A549 (cell line): ENCODE results near the gene PI16. TPM values are rescaled to one million over a fixed set of nuclear protein-coding genes. Genes with fewer than 3 reads are reported as not detected.

Experiments used
- ATAC-seq, 2 experiments: fragments of 200-7000 bp in 1 of 2; fragments of >200 bp in 1 of 2; cut with Nextera tagmentation in 1 of 2; cut with Tn5 transposase in 1 of 2; 3 replicates each; pipeline versions ENCODE4 v1.8.0 to v1.9.1; 2018 to 2020; ENCODE audit warnings: mild to moderate bottlenecking in 1 of 2, moderate library complexity in 1 of 2
- CTCF ChIA-PET: fragments of 300-600 bp; sonication (Branson Sonifier 250); formaldehyde crosslinking; extraction: SDS; loops from one replicate; lab custom pipeline; 2021; ENCODE audit warnings: antibody characterized with exemption, inconsistent platforms; lab: Yijun Ruan, JAX
- POLR2A ChIA-PET: fragments of 350-600 bp; formaldehyde crosslinking; extraction: SDS; loops from one replicate; lab custom pipeline; 2021; ENCODE audit warnings: antibody characterized with exemption, inconsistent platforms; lab: Yijun Ruan, JAX
- DNase-seq, 2 experiments: peaks; one replicate each; pipeline versions ENCODE4 v3.0.0 to v3.0.0-alpha.2; 2011 to 2016; ENCODE audit warnings: low read depth in 1 of 2, low spot score in 1 of 2
- FAIRE-seq: peaks from 2 replicates; lab custom pipeline; 2011; peaks lifted over from hg19 to GRCh38; lab: Jason Lieb, UNC
- H3K27ac ChIP-seq, 2 experiments: fragments of >200 bp; sonication (Bioruptor Twin); formaldehyde crosslinking; 3 replicates each; pipeline ENCODE4 v1.5.1; 2016 to 2017
- H3K4me1 ChIP-seq: fragments of >200 bp; sonication (Bioruptor Twin); formaldehyde crosslinking; 3 replicates; pipeline ENCODE4 v1.6.1; 2016
- H3K4me2 ChIP-seq: fragments of >200 bp; sonication (Bioruptor Twin); formaldehyde crosslinking; 3 replicates; pipeline ENCODE4 v1.6.1; 2016
- H3K4me3 ChIP-seq: fragments of >200 bp; sonication (Bioruptor Twin); formaldehyde crosslinking; 3 replicates; pipeline ENCODE4 v1.5.1; 2016
- H3K9me3 ChIP-seq: fragments of >200 bp; sonication (Bioruptor Twin); formaldehyde crosslinking; 3 replicates; pipeline ENCODE4 v1.6.1; 2016
- CBX2 ChIP-seq: fragments of 200-600 bp; sonication (generic); IDR thresholded peaks from 2 replicates; pipeline ENCODE4 v1.6.1; 2016; ENCODE audit warnings: low read depth, mild to moderate bottlenecking, borderline replicate concordance
- EP300 ChIP-seq, 2 experiments: fragments of >200 bp; sonication (Bioruptor Twin); formaldehyde crosslinking; IDR thresholded peaks; 2 replicates in 1 of 2; 3 replicates in 1 of 2; pipeline ENCODE4 v1.6.1; 2016 to 2017
- ESRRA ChIP-seq: fragments of 150-350 bp; IDR thresholded peaks from 2 replicates; pipeline ENCODE4 v1.6.1; 2014; ENCODE audit warnings: mild to moderate bottlenecking, low read length, borderline replicate concordance
- FOSB ChIP-seq: fragments of 250-450 bp; sonication (Bioruptor Pico); IDR thresholded peaks from 2 replicates; pipeline ENCODE4 v1.5.0; 2020; ENCODE audit warnings: mild to moderate bottlenecking, moderate library complexity
- HDAC2 ChIP-seq: fragments of 200-600 bp; sonication (generic); IDR thresholded peaks from 2 replicates; pipeline ENCODE4 v1.6.1; 2016
- HEYL ChIP-seq: fragments of 250-450 bp; sonication (Bioruptor Pico); IDR thresholded peaks from 2 replicates; pipeline ENCODE4 v1.8.0; 2021; ENCODE audit warnings: mild to moderate bottlenecking, moderate library complexity
- HOXA7 ChIP-seq: fragments of 250-450 bp; sonication (Bioruptor Pico); IDR thresholded peaks from 2 replicates; pipeline ENCODE4 v1.5.0; 2020; ENCODE audit warnings: mild to moderate bottlenecking, moderate library complexity
- HOXB13 ChIP-seq: fragments of 250-450 bp; sonication (Bioruptor Pico); IDR thresholded peaks from 2 replicates; pipeline ENCODE4 v1.5.0; 2020; ENCODE audit warnings: low read depth, mild to moderate bottlenecking, moderate library complexity
- HOXB5 ChIP-seq: fragments of 250-450 bp; sonication (Bioruptor Pico); IDR thresholded peaks from 2 replicates; pipeline ENCODE4 v1.5.0; 2020; ENCODE audit warnings: mild to moderate bottlenecking, moderate library complexity
- KDM5A ChIP-seq: fragments of 200-600 bp; sonication (generic); IDR thresholded peaks from 2 replicates; pipeline ENCODE4 v1.6.1; 2016; ENCODE audit warnings: antibody characterized with exemption, mild to moderate bottlenecking
- MAFK ChIP-seq: fragments of 450-650 bp; IDR thresholded peaks from 2 replicates; pipeline ENCODE4 v1.6.1; 2014; ENCODE audit not compliant: partially characterized antibody
- NFE2L2 ChIP-seq: fragments of 150-350 bp; conservative IDR thresholded peaks from 2 replicates; pipeline ENCODE4 v1.6.1; 2014; ENCODE audit warnings: low read length
- PHF8 ChIP-seq: fragments of 200-600 bp; sonication (generic); IDR thresholded peaks from 2 replicates; pipeline ENCODE4 v1.6.1; 2016; ENCODE audit warnings: low read depth, mild to moderate bottlenecking, antibody characterized with exemption, moderate library complexity, borderline replicate concordance
- RFX5 ChIP-seq: fragments of 450-650 bp; IDR thresholded peaks from 2 replicates; pipeline ENCODE4 v1.7.1; 2014; ENCODE audit warnings: antibody characterized with exemption, mild to moderate bottlenecking, moderate library complexity
- RNF2 ChIP-seq: fragments of 200-600 bp; sonication (generic); IDR thresholded peaks from 2 replicates; pipeline ENCODE4 v1.6.1; 2016; ENCODE audit warnings: low read depth, mild to moderate bottlenecking, antibody characterized with exemption, moderate library complexity, borderline replicate concordance
- SMC3 ChIP-seq: fragments of >200 bp; sonication (Bioruptor Twin); formaldehyde crosslinking; IDR thresholded peaks from 3 replicates; pipeline ENCODE4 v1.6.1; 2018; ENCODE audit warnings: inconsistent platforms
- SREBF2 ChIP-seq: fragments of 450-650 bp; IDR thresholded peaks from 2 replicates; pipeline ENCODE4 v1.6.1; 2014; ENCODE audit warnings: mild to moderate bottlenecking, moderate library complexity
- TP53 ChIP-seq: fragments of 250-450 bp; sonication (Bioruptor Pico); IDR thresholded peaks from 2 replicates; pipeline ENCODE4 v1.5.0; 2021; ENCODE audit warnings: mild to moderate bottlenecking, moderate library complexity
- ZC3H11A ChIP-seq: fragments of 450-650 bp; IDR thresholded peaks from 2 replicates; pipeline ENCODE4 v1.6.1; 2014; ENCODE audit warnings: antibody characterized with exemption, mild to moderate bottlenecking
- ZFP36 ChIP-seq: fragments of 450-650 bp; IDR thresholded peaks from 2 replicates; pipeline ENCODE4 v1.6.1; 2014; ENCODE audit warnings: borderline replicate concordance; ENCODE audit not compliant: partially characterized antibody
- ZNF302 ChIP-seq: fragments of 250-450 bp; sonication (Bioruptor Pico); IDR thresholded peaks from 2 replicates; pipeline ENCODE4 v1.9.0; 2021; ENCODE audit warnings: inconsistent platforms, mild to moderate bottlenecking, moderate library complexity
- ZSCAN20 ChIP-seq: fragments of 250-450 bp; sonication (Bioruptor Pico); IDR thresholded peaks from 2 replicates; pipeline ENCODE4 v1.8.0; 2022; ENCODE audit warnings: mild to moderate bottlenecking, moderate library complexity
- WGBS: methylation state at CpG from one replicate; pipeline ENCODE4 v1.1.6; 2017; ENCODE audit errors: missing lambda C conversion rate; 5-methylcytosine and 5-hydroxymethylcytosine counted together
- polyA plus RNA-seq, 4 experiments: library from polyadenylated mRNA; depleted of rRNA in 3 of 4; stranded (reverse); fragments of >200 nt; fragmentation: RNase III in 1 of 4; extraction: RNeasy Plus Mini Kit Qiagen cat#74134 plus additional on column Dnase treatment in 1 of 4; gene quantifications; 2 replicates in 3 of 4; 3 replicates in 1 of 4; pipeline ENCODE4 v1.2.3, GENCODE V29; 2011 to 2017
- TF ChIP-seq, protein P1 (sequence below): IDR thresholded peaks from 2 replicates; pipeline ENCODE4 v1.6.1; 2012
- TF ChIP-seq, protein P2 (sequence below): fragments of >200 bp; sonication (Bioruptor Twin); formaldehyde crosslinking; IDR thresholded peaks from 3 replicates; pipeline ENCODE4 v1.6.1; 2016
- TF ChIP-seq, protein P3 (sequence below): fragments of 450-650 bp; IDR thresholded peaks from 2 replicates; pipeline ENCODE4 v1.6.1; 2014; ENCODE audit warnings: antibody characterized with exemption
- TF ChIP-seq, protein P4 (sequence below): fragments of 250-450 bp; sonication (Bioruptor Pico); IDR thresholded peaks from 2 replicates; pipeline ENCODE4 v1.5.0; 2020; ENCODE audit warnings: low read depth, mild to moderate bottlenecking, moderate library complexity

PI16 gene
- polyA plus RNA-seq, 2 of the 4 experiments (the other 2 are of a cell fraction), result not detected

DNA sequence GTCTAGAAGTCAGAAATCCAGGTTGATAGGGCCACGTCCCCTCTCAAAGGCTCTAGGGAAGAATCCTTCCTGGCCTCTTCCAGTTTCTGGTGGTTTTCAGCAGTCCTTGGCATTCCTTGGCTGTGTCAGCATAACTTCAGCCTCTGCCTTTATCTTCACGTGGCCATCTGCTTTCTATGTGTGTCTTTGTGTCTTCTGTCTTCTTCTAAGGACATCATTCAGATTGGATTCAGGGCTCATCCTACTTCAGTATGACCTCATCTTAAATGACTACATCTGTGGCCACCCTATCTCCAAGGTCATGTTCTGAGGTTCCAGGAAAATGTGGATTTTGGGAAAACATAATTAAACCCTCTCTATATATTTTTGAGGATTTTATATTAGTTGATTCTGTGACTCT, 45.8 kb upstream of the PI16 start:
- ATAC-seq, result no peak
- H3K27ac ChIP-seq, result no peak overlapping the region
- ChIA-PET POLR2A (no interaction called here), CTCF (interaction anchor here (1.5 kb wide), 1 partner anchor 143 kb away, joined by 3 read pairs; no protein-coding TSS in a partner anchor)
- FAIRE-seq, result no peak
- H3K9me3 ChIP-seq, result no peaks in the 10 kb centered on the region
- H3K4me3 ChIP-seq, result no peak overlapping the region
- H3K4me2 ChIP-seq, result no peak overlapping the region
- 75% methylated on average over 2 of the region's 2 CpGs for WGBS
- peaks cover 4% of the 10 kb centered on the region for H3K4me1 ChIP-seq
- no peak for DNase-seq
- no peak for TF ChIP-seq RNF2
- TF ChIP-seq PHF8, result no peak
- TF ChIP-seq SMC3, result no peak
- TF ChIP-seq RFX5, result no peak
- TF ChIP-seq, protein P1, sequence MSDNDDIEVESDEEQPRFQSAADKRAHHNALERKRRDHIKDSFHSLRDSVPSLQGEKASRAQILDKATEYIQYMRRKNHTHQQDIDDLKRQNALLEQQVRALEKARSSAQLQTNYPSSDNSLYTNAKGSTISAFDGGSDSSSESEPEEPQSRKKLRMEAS, result no peak
- no peak for TF ChIP-seq HOXB5 (CRISPR knock-in tag)
- TF ChIP-seq ESRRA, result no peak
- no peak for TF ChIP-seq SREBF2
- TF ChIP-seq MAFK, result no peak
- TF ChIP-seq, protein P2, sequence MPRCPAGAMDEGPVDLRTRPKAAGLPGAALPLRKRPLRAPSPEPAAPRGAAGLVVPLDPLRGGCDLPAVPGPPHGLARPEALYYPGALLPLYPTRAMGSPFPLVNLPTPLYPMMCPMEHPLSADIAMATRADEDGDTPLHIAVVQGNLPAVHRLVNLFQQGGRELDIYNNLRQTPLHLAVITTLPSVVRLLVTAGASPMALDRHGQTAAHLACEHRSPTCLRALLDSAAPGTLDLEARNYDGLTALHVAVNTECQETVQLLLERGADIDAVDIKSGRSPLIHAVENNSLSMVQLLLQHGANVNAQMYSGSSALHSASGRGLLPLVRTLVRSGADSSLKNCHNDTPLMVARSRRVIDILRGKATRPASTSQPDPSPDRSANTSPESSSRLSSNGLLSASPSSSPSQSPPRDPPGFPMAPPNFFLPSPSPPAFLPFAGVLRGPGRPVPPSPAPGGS, result no peak
- TF ChIP-seq, protein P3, sequence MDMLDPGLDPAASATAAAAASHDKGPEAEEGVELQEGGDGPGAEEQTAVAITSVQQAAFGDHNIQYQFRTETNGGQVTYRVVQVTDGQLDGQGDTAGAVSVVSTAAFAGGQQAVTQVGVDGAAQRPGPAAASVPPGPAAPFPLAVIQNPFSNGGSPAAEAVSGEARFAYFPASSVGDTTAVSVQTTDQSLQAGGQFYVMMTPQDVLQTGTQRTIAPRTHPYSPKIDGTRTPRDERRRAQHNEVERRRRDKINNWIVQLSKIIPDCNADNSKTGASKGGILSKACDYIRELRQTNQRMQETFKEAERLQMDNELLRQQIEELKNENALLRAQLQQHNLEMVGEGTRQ, result no peak
- TF ChIP-seq CBX2, result no peak
- TF ChIP-seq HEYL (CRISPR knock-in tag), result no peak
- TF ChIP-seq, protein P4, sequence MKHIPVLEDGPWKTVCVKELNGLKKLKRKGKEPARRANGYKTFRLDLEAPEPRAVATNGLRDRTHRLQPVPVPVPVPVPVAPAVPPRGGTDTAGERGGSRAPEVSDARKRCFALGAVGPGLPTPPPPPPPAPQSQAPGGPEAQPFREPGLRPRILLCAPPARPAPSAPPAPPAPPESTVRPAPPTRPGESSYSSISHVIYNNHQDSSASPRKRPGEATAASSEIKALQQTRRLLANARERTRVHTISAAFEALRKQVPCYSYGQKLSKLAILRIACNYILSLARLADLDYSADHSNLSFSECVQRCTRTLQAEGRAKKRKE (CRISPR knock-in tag), result no peak
- no peak for TF ChIP-seq HOXA7 (CRISPR knock-in tag)
- no peak for TF ChIP-seq EP300 (IDR thresholded peaks at IDR 0.05)
- no peak for TF ChIP-seq TP53
- no peak for TF ChIP-seq FOSB
- no peak for TF ChIP-seq HOXB13 (CRISPR knock-in tag)

DNA sequence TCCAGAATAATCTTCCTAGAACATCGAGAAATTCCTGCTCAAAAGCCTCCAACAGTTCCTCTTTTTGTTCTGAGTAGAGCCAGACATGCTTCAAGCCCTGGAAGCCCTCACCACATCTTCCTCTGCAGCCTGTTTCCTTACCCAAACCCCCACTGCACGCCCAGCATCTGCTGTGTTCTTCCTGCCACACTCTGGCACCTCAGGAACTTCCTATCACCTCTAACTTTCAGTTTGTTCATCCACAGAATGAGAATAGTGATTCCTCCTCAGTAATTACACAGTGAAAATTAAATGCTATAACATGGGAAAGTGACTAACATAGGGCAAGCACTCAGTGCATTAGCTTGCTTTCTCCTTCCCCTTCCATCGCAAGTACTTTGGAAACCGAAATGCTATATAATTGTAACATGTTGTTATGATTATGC, 42.5 kb upstream of the PI16 start:
- peaks cover 16% of the 10 kb centered on the region for H3K4me1 ChIP-seq
- H3K9me3 ChIP-seq, result no peaks in the 10 kb centered on the region
- TF ChIP-seq HEYL (CRISPR knock-in tag) (no peak), ZSCAN20 (CRISPR knock-in tag) (no peak), ESRRA (no peak), SMC3 (no peak), SREBF2 (no peak), HDAC2 (no peak), KDM5A (no peak), EP300 (IDR thresholded peaks at IDR 0.05) (no peak), ZNF302 (CRISPR knock-in tag) (no peak), ZFP36 (no peak), ZC3H11A (no peak), NFE2L2 (no peak), HOXB5 (CRISPR knock-in tag) (no peak)
- TF ChIP-seq, all 56 proteins: peak for 0
- no peak overlapping the region for H3K4me3 ChIP-seq
- ChIA-PET POLR2A (no interaction called here), CTCF (no interaction called here)
- ATAC-seq, result no peak
- H3K4me2 ChIP-seq, result no peak overlapping the region
- no peak for DNase-seq
- 77% methylated on average over 4 of the region's 4 CpGs for WGBS
- H3K27ac ChIP-seq, result no peak overlapping the region
- no peak for FAIRE-seq
